ENCODE measurements around the gene LRRC56. TPM values are rescaled to one million over a fixed set of nuclear protein-coding genes. Genes with fewer than 3 reads are reported as not detected.

The LRRC56 gene
- total and polyA plus RNA-seq, 9 of the 15 experiments (the other 6 are each of a cell fraction or from before 2014, with no cell fraction given): 0.03 to 4.5 (median 1.0) TPM; not detected in 1

DNA sequence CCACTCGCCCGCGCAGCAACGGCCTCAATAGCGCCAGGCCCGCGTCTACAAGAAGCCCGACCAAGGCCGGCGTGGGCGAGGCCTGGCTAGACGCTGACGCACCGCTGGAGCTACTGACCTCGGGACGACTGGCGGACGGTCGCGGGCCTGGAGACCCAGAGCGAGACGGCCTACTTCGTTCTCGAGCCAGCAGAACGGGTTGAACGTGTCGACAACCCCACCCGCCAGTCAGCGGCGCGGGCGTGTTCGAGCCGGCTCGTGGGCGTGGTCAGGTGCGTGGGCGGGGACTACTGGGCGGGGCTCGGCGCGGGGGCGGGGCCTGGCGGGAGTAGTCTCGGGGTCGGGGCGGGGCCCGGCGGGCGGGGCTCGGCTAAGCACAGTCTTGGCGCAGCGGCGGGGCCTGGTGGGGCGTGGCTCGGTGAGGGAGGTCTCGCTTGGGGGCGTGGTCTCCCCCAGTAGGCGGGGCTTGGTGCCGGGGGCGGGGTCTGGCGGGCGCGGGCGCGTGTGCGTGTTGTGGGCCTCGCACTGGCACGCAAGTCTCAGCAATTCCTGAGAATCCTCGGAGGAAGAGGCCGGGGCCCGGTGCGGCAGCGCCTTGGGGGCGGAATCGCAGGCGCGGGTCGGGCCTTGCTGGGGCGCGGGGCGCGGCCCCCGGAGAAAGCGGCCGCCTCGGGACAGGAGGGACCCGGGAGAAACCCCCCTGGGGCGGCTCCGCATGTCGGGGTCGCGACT lies 30.2 kb upstream of the LRRC56 start, which contains the start of gene RNH1 (continued):
- TF ChIP-seq, protein P1, sequence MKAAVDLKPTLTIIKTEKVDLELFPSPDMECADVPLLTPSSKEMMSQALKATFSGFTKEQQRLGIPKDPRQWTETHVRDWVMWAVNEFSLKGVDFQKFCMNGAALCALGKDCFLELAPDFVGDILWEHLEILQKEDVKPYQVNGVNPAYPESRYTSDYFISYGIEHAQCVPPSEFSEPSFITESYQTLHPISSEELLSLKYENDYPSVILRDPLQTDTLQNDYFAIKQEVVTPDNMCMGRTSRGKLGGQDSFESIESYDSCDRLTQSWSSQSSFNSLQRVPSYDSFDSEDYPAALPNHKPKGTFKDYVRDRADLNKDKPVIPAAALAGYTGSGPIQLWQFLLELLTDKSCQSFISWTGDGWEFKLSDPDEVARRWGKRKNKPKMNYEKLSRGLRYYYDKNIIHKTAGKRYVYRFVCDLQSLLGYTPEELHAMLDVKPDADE (conservative IDR thresholded peaks at IDR 0.05; ENCODE audit: control insufficient read depth, low read depth, low read length): 0 out of 2 replicates have a peak, but pooled peaks have one; percentile 30
- TF ChIP-seq KLF10 (CRISPR knock-in tag; IDR thresholded peaks at IDR 0.05): no peak
- peak; percentile 59 for TF ChIP-seq ZBTB7A (IDR thresholded peaks at IDR 0.05; ENCODE audit: borderline replicate concordance, control insufficient read depth, low read depth, low read length)
- TF ChIP-seq CREB1 (IDR thresholded peaks at IDR 0.05): no peak
- peak; percentile 11; the same call in 1 of the 2 replicates for TF ChIP-seq CREB1 (CRISPR knock-in tag; IDR thresholded peaks at IDR 0.05)
- 0 out of 2 replicates have a peak, but pooled peaks have one; percentile 50 for TF ChIP-seq ZNF133 (CRISPR knock-in tag; IDR thresholded peaks at IDR 0.05)
- no peak for TF ChIP-seq NR2C2 (CRISPR knock-in tag; IDR thresholded peaks at IDR 0.05)
- TF ChIP-seq NR2C2 (tag; IDR thresholded peaks at IDR 0.05): peak; percentile 48; the same call in 1 of the 2 replicates
- peak; percentile 77 for TF ChIP-seq RBFOX2 (IDR thresholded peaks at IDR 0.05; ENCODE audit: low read depth, low read length)
- 0 out of 2 replicates have a peak, but pooled peaks have one; percentile 3 for TF ChIP-seq ATF1 (CRISPR knock-in tag; IDR thresholded peaks at IDR 0.05)
- TF ChIP-seq ATF1 (tag; IDR thresholded peaks at IDR 0.05): peak; percentile 88
- TF ChIP-seq, protein P2, sequence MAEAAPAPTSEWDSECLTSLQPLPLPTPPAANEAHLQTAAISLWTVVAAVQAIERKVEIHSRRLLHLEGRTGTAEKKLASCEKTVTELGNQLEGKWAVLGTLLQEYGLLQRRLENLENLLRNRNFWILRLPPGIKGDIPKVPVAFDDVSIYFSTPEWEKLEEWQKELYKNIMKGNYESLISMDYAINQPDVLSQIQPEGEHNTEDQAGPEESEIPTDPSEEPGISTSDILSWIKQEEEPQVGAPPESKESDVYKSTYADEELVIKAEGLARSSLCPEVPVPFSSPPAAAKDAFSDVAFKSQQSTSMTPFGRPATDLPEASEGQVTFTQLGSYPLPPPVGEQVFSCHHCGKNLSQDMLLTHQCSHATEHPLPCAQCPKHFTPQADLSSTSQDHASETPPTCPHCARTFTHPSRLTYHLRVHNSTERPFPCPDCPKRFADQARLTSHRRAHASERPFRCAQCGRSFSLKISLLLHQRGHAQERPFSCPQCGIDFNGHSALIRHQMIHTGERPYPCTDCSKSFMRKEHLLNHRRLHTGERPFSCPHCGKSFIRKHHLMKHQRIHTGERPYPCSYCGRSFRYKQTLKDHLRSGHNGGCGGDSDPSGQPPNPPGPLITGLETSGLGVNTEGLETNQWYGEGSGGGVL (CRISPR knock-in tag; IDR thresholded peaks at IDR 0.05): no peak
- TF ChIP-seq, protein P3, sequence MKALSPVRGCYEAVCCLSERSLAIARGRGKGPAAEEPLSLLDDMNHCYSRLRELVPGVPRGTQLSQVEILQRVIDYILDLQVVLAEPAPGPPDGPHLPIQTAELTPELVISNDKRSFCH (CRISPR knock-in tag; IDR thresholded peaks at IDR 0.05): no peak
- TF ChIP-seq, protein P3 (tag; IDR thresholded peaks at IDR 0.05): no peak
- no peak for TF ChIP-seq HLTF (IDR thresholded peaks at IDR 0.05)
- TF ChIP-seq CHCHD3 (CRISPR knock-in tag; IDR thresholded peaks at IDR 0.05): no peak
- TF ChIP-seq ZFX (CRISPR knock-in tag; IDR thresholded peaks at IDR 0.05): peak; percentile 96
- peak; percentile 76; the same call in 1 of the 2 replicates for TF ChIP-seq ZNF212 (CRISPR knock-in tag; IDR thresholded peaks at IDR 0.05)
- peak; percentile 1 for TF ChIP-seq DACH1 (IDR thresholded peaks at IDR 0.05; ENCODE audit: partially characterized antibody)
- TF ChIP-seq SETDB1 (IDR thresholded peaks at IDR 0.05; ENCODE audit: low read length): no peak
- TF ChIP-seq PHF20 (IDR thresholded peaks at IDR 0.05; ENCODE audit: partially characterized antibody): peak; percentile 10
- peak; percentile 72; the same call in 1 of the 2 replicates for TF ChIP-seq KLF6 (CRISPR knock-in tag; IDR thresholded peaks at IDR 0.05; ENCODE audit: borderline replicate concordance)
- TF ChIP-seq, protein P4, sequence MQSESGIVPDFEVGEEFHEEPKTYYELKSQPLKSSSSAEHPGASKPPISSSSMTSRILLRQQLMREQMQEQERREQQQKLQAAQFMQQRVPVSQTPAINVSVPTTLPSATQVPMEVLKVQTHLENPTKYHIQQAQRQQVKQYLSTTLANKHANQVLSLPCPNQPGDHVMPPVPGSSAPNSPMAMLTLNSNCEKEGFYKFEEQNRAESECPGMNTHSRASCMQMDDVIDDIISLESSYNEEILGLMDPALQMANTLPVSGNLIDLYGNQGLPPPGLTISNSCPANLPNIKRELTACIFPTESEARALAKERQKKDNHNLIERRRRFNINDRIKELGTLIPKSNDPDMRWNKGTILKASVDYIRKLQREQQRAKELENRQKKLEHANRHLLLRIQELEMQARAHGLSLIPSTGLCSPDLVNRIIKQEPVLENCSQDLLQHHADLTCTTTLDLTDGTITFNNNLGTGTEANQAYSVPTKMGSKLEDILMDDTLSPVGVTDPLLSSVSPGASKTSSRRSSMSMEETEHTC (IDR thresholded peaks at IDR 0.05): 0 out of 2 replicates have a peak, but pooled peaks have one; percentile 5
- TF ChIP-seq SOX6 (IDR thresholded peaks at IDR 0.05): 0 out of 2 replicates have a peak, but pooled peaks have one; percentile 6
- TF ChIP-seq, protein P5, sequence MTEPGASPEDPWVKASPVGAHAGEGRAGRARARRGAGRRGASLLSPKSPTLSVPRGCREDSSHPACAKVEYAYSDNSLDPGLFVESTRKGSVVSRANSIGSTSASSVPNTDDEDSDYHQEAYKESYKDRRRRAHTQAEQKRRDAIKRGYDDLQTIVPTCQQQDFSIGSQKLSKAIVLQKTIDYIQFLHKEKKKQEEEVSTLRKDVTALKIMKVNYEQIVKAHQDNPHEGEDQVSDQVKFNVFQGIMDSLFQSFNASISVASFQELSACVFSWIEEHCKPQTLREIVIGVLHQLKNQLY (CRISPR knock-in tag; conservative IDR thresholded peaks at IDR 0.05): peak in 1 of 2 experiments; percentile 58; a peak in 1 of 4 replicates
